H1 (cell line): Measurements from ENCODE around the gene PCBP2. TPM values are rescaled to one million over a fixed set of nuclear protein-coding genes. Genes with fewer than 3 reads are reported as not detected.

Experiments
- CTCF ChIA-PET: fragments of 300-600 bp; sonication (Branson Sonifier 250); formaldehyde crosslinking; loops from one replicate; lab custom pipeline; 2021; ENCODE audit not compliant: partially characterized antibody; lab: Charles Lee
- POLR2A ChIA-PET: fragments of 300-600 bp; sonication (Branson Sonifier 250); formaldehyde crosslinking; loops from one replicate; lab custom pipeline; 2021; ENCODE audit warnings: inconsistent platforms; ENCODE audit not compliant: partially characterized antibody; lab: Charles Lee
- DNase-seq, 2 experiments: peaks; one replicate each; pipeline versions ENCODE4 v3.0.0 to v3.0.0-alpha.2; 2010 to 2022; ENCODE audit warnings: low spot score in 2 of 2, low read depth in 1 of 2, mixed read lengths in 1 of 2
- FAIRE-seq: peaks from 2 replicates; lab custom pipeline; 2011; peaks lifted over from hg19 to GRCh38; lab: Jason Lieb, UNC
- H2AFZ ChIP-seq: 2 replicates; pipeline ENCODE4 v1.8.1; 2012; ENCODE audit warnings: low read length, inconsistent platforms
- H2AK5ac ChIP-seq: 2 replicates; pipeline ENCODE4 v1.6.1; 2013; ENCODE audit warnings: low read depth, low read length
- H2BK120ac ChIP-seq: replicated peaks from 2 replicates; pipeline ENCODE3; 2013; ENCODE audit warnings: low read depth, low read length, inconsistent platforms
- H2BK12ac ChIP-seq: 2 replicates; pipeline ENCODE4 v1.6.1; 2013; ENCODE audit warnings: low read depth, low read length
- H2BK15ac ChIP-seq: 2 replicates; pipeline ENCODE4 v1.6.1; 2013; ENCODE audit warnings: low read length
- H2BK20ac ChIP-seq: 2 replicates; pipeline ENCODE4 v1.6.1; 2013; ENCODE audit warnings: low read length
- H2BK5ac ChIP-seq: 2 replicates; pipeline ENCODE4 v1.6.1; 2013; ENCODE audit warnings: low read depth, low read length
- H3K14ac ChIP-seq: 2 replicates; pipeline ENCODE4 v1.6.1; 2013; ENCODE audit warnings: inconsistent platforms; ENCODE audit not compliant: insufficient read length
- H3K18ac ChIP-seq: 2 replicates; pipeline ENCODE4 v1.6.1; 2013; ENCODE audit warnings: low read length; ENCODE audit errors: extremely low read depth
- H3K23ac ChIP-seq: 2 replicates; pipeline ENCODE4 v1.6.1; 2013; ENCODE audit warnings: inconsistent platforms; ENCODE audit not compliant: insufficient read length
- H3K23me2 ChIP-seq: 2 replicates; pipeline ENCODE4 v1.6.1; 2013; ENCODE audit warnings: low read depth, low read length
- H3K27ac ChIP-seq: 2 replicates; pipeline ENCODE4 v1.6.1; 2011; ENCODE audit warnings: low read depth, low read length, inconsistent platforms
- H3K27me3 ChIP-seq, 4 experiments: replicated peaks in 1 of 4; 1 replicate in 1 of 4; 2 replicates in 3 of 4; pipeline versions ENCODE4 v1.6.1 to v1.8.1; 2011 to 2013; ENCODE audit warnings: low read length in 3 of 4, mild to moderate bottlenecking in 3 of 4, inconsistent platforms in 2 of 4, mixed read lengths in 2 of 4, moderate library complexity in 1 of 4; ENCODE audit not compliant: control insufficient read depth in 3 of 4, insufficient read depth in 3 of 4; ENCODE audit errors: extremely low read depth in 1 of 4
- H3K36me3 ChIP-seq, 4 experiments: 2 replicates each; pipeline versions ENCODE4 v1.6.1 to v1.8.1; 2011 to 2013; ENCODE audit warnings: mild to moderate bottlenecking in 4 of 4, low read length in 3 of 4, moderate library complexity in 2 of 4, control low read depth in 1 of 4, inconsistent platforms in 1 of 4; ENCODE audit not compliant: insufficient read depth in 4 of 4, control insufficient read depth in 2 of 4
- H3K4ac ChIP-seq: replicated peaks from 2 replicates; pipeline ENCODE3; 2013; ENCODE audit warnings: low read length, low read depth, mixed read lengths, inconsistent platforms; ENCODE audit not compliant: insufficient read length
- H3K4me1 ChIP-seq, 4 experiments: replicated peaks in 1 of 4; 1 replicate in 1 of 4; 2 replicates in 3 of 4; pipeline versions ENCODE4 v1.6.1 to v1.8.1; 2011 to 2013; ENCODE audit warnings: low read length in 3 of 4, inconsistent platforms in 2 of 4, mixed read lengths in 1 of 4; ENCODE audit not compliant: insufficient read depth in 4 of 4, control insufficient read depth in 3 of 4
- H3K4me2 ChIP-seq, 2 experiments: 2 replicates each; pipeline versions ENCODE4 v1.6.1 to v1.8.1; 2011 to 2013; ENCODE audit warnings: low read depth in 2 of 2, low read length in 2 of 2, control low read depth in 1 of 2, inconsistent platforms in 1 of 2, mild to moderate bottlenecking in 1 of 2; ENCODE audit not compliant: insufficient read depth in 1 of 2
- H3K4me3 ChIP-seq, 4 experiments: fragments of 200-600, 300-600 bp in 1 of 4; sonication (generic), shearing (Covaris generic), sonication (Bioruptor Twin) in 1 of 4; 2 replicates each; pipeline versions ENCODE4 v1.5.1 to v1.8.1; 2011 to 2016; ENCODE audit warnings: low read length in 4 of 4, low read depth in 3 of 4, control low read depth in 2 of 4, inconsistent platforms in 2 of 4, mild to moderate bottlenecking in 2 of 4, mixed read lengths in 1 of 4, moderate library complexity in 1 of 4; ENCODE audit not compliant: insufficient read depth in 2 of 4; ENCODE audit errors: extremely low read depth in 1 of 4
- H3K56ac ChIP-seq: replicated peaks from 2 replicates; pipeline ENCODE3; 2013; ENCODE audit warnings: low read depth, mild to moderate bottlenecking, mixed read lengths, low read length, inconsistent platforms; ENCODE audit not compliant: insufficient read length
- H3K79me1 ChIP-seq: 2 replicates; pipeline ENCODE4 v1.6.1; 2013; ENCODE audit warnings: low read depth, low read length, control low read depth
- H3K79me2 ChIP-seq, 2 experiments: 2 replicates each; pipeline versions ENCODE4 v1.6.1 to v1.8.1; 2012 to 2013; ENCODE audit warnings: low read length in 2 of 2, mild to moderate bottlenecking in 2 of 2, inconsistent platforms in 1 of 2; ENCODE audit not compliant: insufficient read depth in 2 of 2, control insufficient read depth in 1 of 2
- H3K9ac ChIP-seq, 4 experiments: replicated peaks in 1 of 4; 1 replicate in 1 of 4; 2 replicates in 3 of 4; pipeline versions ENCODE4 v1.6.1 to v1.8.1; 2011 to 2013; ENCODE audit warnings: low read depth in 3 of 4, low read length in 3 of 4, control low read depth in 2 of 4, mild to moderate bottlenecking in 2 of 4, moderate library complexity in 2 of 4, inconsistent platforms in 1 of 4; ENCODE audit errors: extremely low read depth in 1 of 4
- H3K9me3 ChIP-seq, 2 experiments: 2 replicates each; pipeline versions ENCODE4 v1.6.1 to v1.8.1; 2012 to 2013; ENCODE audit warnings: mild to moderate bottlenecking in 2 of 2, moderate library complexity in 2 of 2, control low read depth in 1 of 2, inconsistent platforms in 1 of 2, low read depth in 1 of 2, low read length in 1 of 2, mixed read lengths in 1 of 2; ENCODE audit not compliant: insufficient read depth in 2 of 2
- H4K20me1 ChIP-seq, 2 experiments: replicated peaks in 1 of 2; 2 replicates each; pipeline versions ENCODE3 to v1.8.1; 2011 to 2013; ENCODE audit warnings: inconsistent platforms in 2 of 2, low read length in 2 of 2, mild to moderate bottlenecking in 1 of 2; ENCODE audit not compliant: insufficient read depth in 2 of 2, control insufficient read depth in 1 of 2
- H4K5ac ChIP-seq: 2 replicates; pipeline ENCODE4 v1.6.1; 2013; ENCODE audit warnings: low read length, low read depth, mixed read lengths, inconsistent platforms; ENCODE audit not compliant: insufficient read length
- H4K8ac ChIP-seq: 2 replicates; pipeline ENCODE4 v1.8.0; 2013; ENCODE audit warnings: mild to moderate bottlenecking, moderate library complexity, low read length, inconsistent platforms; ENCODE audit not compliant: insufficient read depth; ENCODE audit errors: extremely low read depth
- H4K91ac ChIP-seq: replicated peaks from 2 replicates; pipeline ENCODE3; 2013; ENCODE audit warnings: low read length, mixed read lengths, inconsistent platforms; ENCODE audit not compliant: insufficient read length
- BCL11A ChIP-seq, 2 experiments: IDR thresholded peaks; one replicate each; pipeline ENCODE4 v1.6.1; 2011; ENCODE audit warnings: low read depth in 2 of 2, low read length in 2 of 2, mild to moderate bottlenecking in 2 of 2
- BRCA1 ChIP-seq: IDR thresholded peaks from 2 replicates; pipeline ENCODE4 v1.6.1; 2012; ENCODE audit warnings: low read depth, low read length, improper control_type of control experiment
- CHD2 ChIP-seq: IDR thresholded peaks from 2 replicates; pipeline ENCODE4 v1.6.1; 2012; ENCODE audit warnings: low read length, improper control_type of control experiment
- CREB1 ChIP-seq: IDR thresholded peaks from 2 replicates; pipeline ENCODE4 v1.6.1; 2012; ENCODE audit warnings: inconsistent platforms
- FOSL1 ChIP-seq: IDR thresholded peaks from 2 replicates; pipeline ENCODE4 v1.6.1; 2011; ENCODE audit warnings: mild to moderate bottlenecking, low read depth, low read length, moderate library complexity; ENCODE audit not compliant: insufficient read depth
- JUND ChIP-seq: IDR thresholded peaks from 2 replicates; pipeline ENCODE4 v1.6.1; 2011; ENCODE audit warnings: mild to moderate bottlenecking, improper control_type of control experiment, low read length
- KDM5A ChIP-seq: fragments of 200-600 bp; IDR thresholded peaks from 2 replicates; pipeline ENCODE4 v1.7.1; 2012; ENCODE audit warnings: mild to moderate bottlenecking, low read length, inconsistent platforms, mixed read lengths
- NRF1 ChIP-seq: IDR thresholded peaks from 2 replicates; pipeline ENCODE4 v1.6.1; 2011; ENCODE audit warnings: mild to moderate bottlenecking, low read depth, low read length, improper control_type of control experiment
- POLR2A ChIP-seq, 2 experiments: IDR thresholded peaks; 1 replicate in 1 of 2; 2 replicates in 1 of 2; pipeline ENCODE4 v1.6.1; 2011; ENCODE audit warnings: low read depth in 2 of 2, low read length in 2 of 2, mild to moderate bottlenecking in 2 of 2; ENCODE audit errors: control extremely low read depth in 1 of 2
- TEAD4 ChIP-seq: IDR thresholded peaks from 2 replicates; pipeline ENCODE4 v1.6.1; 2012; ENCODE audit warnings: low read depth, low read length, inconsistent platforms, mixed read lengths
- WGBS, 2 experiments: shearing (Covaris generic) in 1 of 2; methylation state at CpG; one replicate each; pipeline versions ENCODE4 v1.1.6 to v1.1.7; 2013 to 2015; ENCODE audit warnings: low lambda C conversion rate in 2 of 2, mixed read lengths in 2 of 2, inconsistent platforms in 1 of 2, low coverage in 1 of 2, missing lambda C conversion rate in 1 of 2; ENCODE audit not compliant: insufficient replicate concordance in 2 of 2, insufficient coverage in 1 of 2, insufficient read length in 1 of 2; ENCODE audit errors: extremely low coverage in 1 of 2, missing lambda C conversion rate in 1 of 2; 5-methylcytosine and 5-hydroxymethylcytosine counted together
- polyA plus RNA-seq, 7 experiments: library from polyadenylated mRNA; depleted of rRNA in 3 of 7; stranded (reverse) in 5 of 7; unstranded in 2 of 7; fragments of >200 nt in 5 of 7; fragments of 200-250 nt in 2 of 7; gene quantifications; 1 replicate in 5 of 7; 2 replicates in 1 of 7; 4 replicates in 1 of 7; pipeline versions ENCODE4 v1.2.1 to v1.2.3, GENCODE V29; 2011 to 2013; ENCODE audit warnings: missing spikeins in 2 of 7, mixed read lengths in 2 of 7
- total RNA-seq: library from RNA; stranded (reverse); fragmentation: NEBNext Ultra II Directional; extraction: Animal tissue kit (Norgen Biotek cat#: 25700); gene quantifications from 2 replicates; pipeline ENCODE4 v1.2.1, GENCODE V29; 2021
- TF ChIP-seq, protein P1 (sequence below): IDR thresholded peaks from 2 replicates; pipeline ENCODE4 v1.6.1; 2012; ENCODE audit warnings: inconsistent platforms
- TF ChIP-seq, protein P2 (sequence below): IDR thresholded peaks from 2 replicates; pipeline ENCODE4 v1.6.1; 2011; ENCODE audit warnings: low read length, improper control_type of control experiment

Gene PCBP2
- total and polyA plus RNA-seq, 2 of the 8 experiments (the other 6 are each of a cell fraction or from before 2014, with no cell fraction given), result 470 to 1,123 TPM

DNA sequence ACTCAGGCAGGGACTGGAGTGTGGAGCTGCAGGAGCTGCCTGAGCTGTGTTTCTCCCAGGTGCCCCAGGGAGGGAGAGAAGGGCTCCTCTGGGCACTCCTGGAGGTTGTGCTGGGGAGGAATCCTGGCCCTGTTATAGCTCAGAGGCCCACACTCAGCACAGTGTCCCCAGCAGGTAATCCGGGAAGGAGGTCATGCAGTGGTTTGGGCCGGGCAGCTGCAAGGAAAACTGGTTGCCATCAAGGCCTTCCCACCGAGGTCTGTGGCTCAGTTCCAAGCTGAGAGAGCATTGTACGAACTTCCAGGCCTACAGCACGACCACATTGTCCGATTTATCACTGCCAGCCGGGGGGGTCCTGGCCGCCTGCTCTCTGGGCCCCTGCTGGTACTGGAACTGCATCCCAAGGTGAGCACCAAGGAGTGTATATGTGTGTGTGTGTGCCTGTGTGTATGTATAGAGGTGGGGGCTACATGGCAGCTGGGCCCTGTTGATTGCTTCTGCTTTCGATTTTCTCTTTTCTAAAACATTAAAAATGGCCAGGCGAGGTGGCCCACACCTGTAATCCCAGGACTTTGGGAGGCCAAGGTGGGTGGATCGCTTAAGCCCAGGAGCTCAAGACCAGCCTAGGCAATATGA lies 26.3 kb upstream of the PCBP2 start:
- Histone ChIP-seq H3K14ac (no peak overlapping the region), H3K23ac (no peak overlapping the region), H3K27me3 (no peaks in the 10 kb centered on the region), H3K79me2 (no peaks in the 10 kb centered on the region), H2BK5ac (no peak overlapping the region), H3K56ac (no peak overlapping the region), H3K18ac (no peak overlapping the region), H3K4me3 (no peak overlapping the region), H3K23me2 (no peaks in the 10 kb centered on the region), H2BK12ac (no peak overlapping the region), H2BK15ac (no peak overlapping the region), H4K20me1 (no peaks in the 10 kb centered on the region), H2AK5ac (no peak overlapping the region; the same call in 1 of the 2 replicates), H3K36me3 (no peaks in the 10 kb centered on the region), H2BK20ac (no peak overlapping the region), H3K79me1 (no peaks in the 10 kb centered on the region), H3K4me2 (no peak overlapping the region), H3K4ac (no peak overlapping the region), H3K27ac (no peak overlapping the region), H3K9ac (no peak overlapping the region), H2BK120ac (no peak overlapping the region), H3K4me1 (peaks cover 0 to 4% (median 1%) of the 10 kb centered on the region in 4 experiments; a peak in 3 of 7 replicates), H3K9me3 (no peaks in the 10 kb centered on the region), H4K8ac (peak overlapping the region; percentile 72; the same call in 1 of the 2 replicates), H2AFZ (no peak overlapping the region), H4K91ac (no peak overlapping the region), H4K5ac (no peak overlapping the region)
- POLR2A ChIA-PET, result interaction anchor here (0.6 to 2.3 kb wide), 13 partner anchors 8 to 419 kb away, joined by 3 to 15 read pairs (median 4); partner anchors contain the start of gene TARBP2
- FAIRE-seq, result no peak
- no peak for DNase-seq
- WGBS, 2 experiments, result 89% methylated on average over 11 of the region's 11 CpGs; no CpG with 5 or more reads in 1 of the 2 experiments
- CTCF ChIA-PET, result interaction anchor here (0.6 to 5.3 kb wide), 16 partner anchors 9 to 131 kb away, joined by 3 to 37 read pairs (median 3); partner anchors contain the start of gene AAAS
- TF ChIP-seq TEAD4 (no peak), BRCA1 (no peak), POLR2A (IDR thresholded peaks at IDR 0.05; ENCODE audit: control extremely low read depth in 1 of 2, low read depth in 2 of 2, low read length in 2 of 2) (no peak), CHD2 (no peak), CREB1 (no peak), KDM5A (no peak), JUND (no peak), NRF1 (no peak), FOSL1 (no peak), BCL11A (IDR thresholded peaks at IDR 0.05; ENCODE audit: low read depth in 2 of 2, low read length in 2 of 2) (no peak)
- TF ChIP-seq, protein P1, sequence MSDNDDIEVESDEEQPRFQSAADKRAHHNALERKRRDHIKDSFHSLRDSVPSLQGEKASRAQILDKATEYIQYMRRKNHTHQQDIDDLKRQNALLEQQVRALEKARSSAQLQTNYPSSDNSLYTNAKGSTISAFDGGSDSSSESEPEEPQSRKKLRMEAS, result no peak
- TF ChIP-seq, protein P2, sequence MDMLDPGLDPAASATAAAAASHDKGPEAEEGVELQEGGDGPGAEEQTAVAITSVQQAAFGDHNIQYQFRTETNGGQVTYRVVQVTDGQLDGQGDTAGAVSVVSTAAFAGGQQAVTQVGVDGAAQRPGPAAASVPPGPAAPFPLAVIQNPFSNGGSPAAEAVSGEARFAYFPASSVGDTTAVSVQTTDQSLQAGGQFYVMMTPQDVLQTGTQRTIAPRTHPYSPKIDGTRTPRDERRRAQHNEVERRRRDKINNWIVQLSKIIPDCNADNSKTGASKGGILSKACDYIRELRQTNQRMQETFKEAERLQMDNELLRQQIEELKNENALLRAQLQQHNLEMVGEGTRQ, result no peak
